K562 (cell line): ENCODE measurements around the gene CHRNB1. TPM values are rescaled to one million over a fixed set of nuclear protein-coding genes. Genes with fewer than 3 reads are reported as not detected.
A peak's percentile ranks its signal among the peaks of the same experiment; 100 is the strongest.

ENCODE experiments used
- ATAC-seq: fragments of 200-7000 bp; cut with Tn5 transposase; 3 replicates; pipeline ENCODE4 v1.9.1; 2020; ENCODE audit warnings: moderate library complexity
- BruUV-seq: library from RNA; stranded (reverse); fragments of 400-500 nt; replicated peaks from 2 replicates; lab custom pipeline; 2021; lab: Mats Ljungman, UMichigan
- CTCF ChIA-PET: fragments of 300-600 bp; formaldehyde crosslinking; extraction: SDS; loops from one replicate; lab custom pipeline; 2021; ENCODE audit warnings: low intra/inter-chr PET ratio; lab: Yijun Ruan, JAX
- POLR2A ChIA-PET: fragments of 300-600, 350-650 bp; sonication (Branson Sonifier 250); formaldehyde crosslinking; extraction: SDS; loops from one replicate; lab custom pipeline; 2021; ENCODE audit warnings: antibody characterized with exemption, inconsistent platforms; lab: Yijun Ruan, JAX
- DNase-seq, 4 experiments: peaks; one replicate each; pipeline versions ENCODE4 v3.0.0 to v3.0.0-alpha.2; 2011 to 2018; ENCODE audit warnings: low spot score in 3 of 4, mixed read lengths in 3 of 4; ENCODE audit errors: extremely low read depth in 1 of 4
- FAIRE-seq: peaks from 2 replicates; lab custom pipeline; 2011; peaks lifted over from hg19 to GRCh38; lab: Jason Lieb, UNC
- H2AFZ ChIP-seq: 2 replicates; pipeline ENCODE4 v1.6.0; 2011; ENCODE audit warnings: low read depth, low read length, control low read depth, inconsistent platforms
- H3K27ac ChIP-seq: fragments of 200-600 bp; 3 replicates; pipeline ENCODE4 v1.8.0; 2011; ENCODE audit warnings: low read depth, mild to moderate bottlenecking, control low read depth, inconsistent platforms, low read length, moderate library complexity, mixed read lengths; ENCODE audit errors: extremely low read depth
- H3K27me3 ChIP-seq, 2 experiments: fragments of 300-600 bp in 1 of 2; 2 replicates in 1 of 2; 3 replicates in 1 of 2; pipeline versions ENCODE4 v1.6.0 to v1.8.0; 2011; ENCODE audit warnings: inconsistent platforms in 2 of 2, low read length in 2 of 2, mild to moderate bottlenecking in 1 of 2, mixed read lengths in 1 of 2, moderate library complexity in 1 of 2; ENCODE audit not compliant: control insufficient read depth in 2 of 2, insufficient read depth in 2 of 2
- H3K36me3 ChIP-seq: fragments of 300-600 bp; 3 replicates; pipeline ENCODE4 v1.8.0; 2011; ENCODE audit warnings: mild to moderate bottlenecking, low read length, inconsistent platforms; ENCODE audit not compliant: control insufficient read depth, insufficient read depth
- H3K4me1 ChIP-seq, 2 experiments: fragments of 200-600 bp in 1 of 2; replicated peaks in 1 of 2; 2 replicates in 1 of 2; 3 replicates in 1 of 2; pipeline versions ENCODE4 v1.5.1 to v1.8.0; 2011; ENCODE audit warnings: inconsistent platforms in 2 of 2, low read length in 2 of 2, mild to moderate bottlenecking in 1 of 2, mixed read lengths in 1 of 2, moderate library complexity in 1 of 2; ENCODE audit not compliant: control insufficient read depth in 2 of 2, insufficient read depth in 2 of 2
- H3K4me2 ChIP-seq: 2 replicates; pipeline ENCODE4 v1.6.1; 2011; ENCODE audit warnings: low read length, control low read depth, inconsistent platforms, mixed read lengths; ENCODE audit not compliant: insufficient read depth
- H3K4me3 ChIP-seq: fragments of 200-600 bp; sonication (generic), shearing (Covaris generic); 2 replicates; pipeline ENCODE4 v1.5.1; 2016; ENCODE audit warnings: control low read depth, inconsistent platforms
- H3K79me2 ChIP-seq: fragments of 200-600 bp; 3 replicates; pipeline ENCODE4 v1.8.0; 2011; ENCODE audit warnings: low read length, inconsistent platforms; ENCODE audit not compliant: control insufficient read depth, insufficient read depth
- H3K9ac ChIP-seq, 2 experiments: 2 replicates each; pipeline versions ENCODE4 v1.6.0 to v1.6.1; 2011; ENCODE audit warnings: low read depth in 2 of 2, low read length in 2 of 2, control low read depth in 1 of 2, inconsistent platforms in 1 of 2, mild to moderate bottlenecking in 1 of 2, mixed read lengths in 1 of 2; ENCODE audit not compliant: insufficient read depth in 1 of 2
- H3K9me1 ChIP-seq: one replicate; pipeline ENCODE4 v1.6.0; 2011; ENCODE audit warnings: inconsistent platforms, mild to moderate bottlenecking, low read length, moderate library complexity; ENCODE audit not compliant: control insufficient read depth, insufficient read depth
- H3K9me3 ChIP-seq: replicated peaks from 2 replicates; pipeline ENCODE4 v1.5.1; 2011; ENCODE audit warnings: low read depth, low read length, inconsistent platforms; ENCODE audit not compliant: control insufficient read depth, insufficient read depth
- H4K20me1 ChIP-seq: replicated peaks from 2 replicates; pipeline ENCODE4 v1.6.1; 2011; ENCODE audit warnings: low read length, inconsistent platforms, mixed read lengths; ENCODE audit not compliant: control insufficient read depth, insufficient read depth
- E4F1 ChIP-seq: fragments of 250-450 bp; sonication (Bioruptor Pico); IDR thresholded peaks from 2 replicates; pipeline ENCODE4 v1.5.0; 2021; ENCODE audit warnings: mild to moderate bottlenecking, borderline replicate concordance
- HMGXB4 ChIP-seq: sonication (generic); formaldehyde crosslinking; IDR thresholded peaks from 2 replicates; pipeline ENCODE4 v1.8.1; 2023; ENCODE audit warnings: mild to moderate bottlenecking, missing genetic modification reagents
- RFX1 ChIP-seq: fragments of 450-650 bp; IDR thresholded peaks from 2 replicates; pipeline ENCODE4 v1.6.1; 2016; ENCODE audit warnings: mild to moderate bottlenecking, moderate library complexity
- SMARCA4 ChIP-seq: fragments of 450-650 bp; IDR thresholded peaks from 2 replicates; pipeline ENCODE4 v1.6.1; 2016
- TCF7L2 ChIP-seq: fragments of 150-350 bp; IDR thresholded peaks from 2 replicates; pipeline ENCODE4 v1.6.1; 2016; ENCODE audit warnings: low read depth, mild to moderate bottlenecking, low read length, moderate library complexity
- TFAP4 ChIP-seq: sonication (generic); formaldehyde crosslinking; IDR thresholded peaks from 2 replicates; pipeline ENCODE4 v1.8.0; 2022; ENCODE audit warnings: missing genetic modification reagents, mild to moderate bottlenecking, moderate library complexity, borderline replicate concordance
- ZBTB7A ChIP-seq: IDR thresholded peaks from 2 replicates; pipeline ENCODE4 v1.6.1; 2011; ENCODE audit warnings: low read depth, mild to moderate bottlenecking, low read length, moderate library complexity, borderline replicate concordance; ENCODE audit not compliant: control insufficient read depth
- ZNF282 ChIP-seq: sonication (generic); formaldehyde crosslinking; IDR thresholded peaks from 2 replicates; pipeline ENCODE4 v1.8.1; 2023; ENCODE audit warnings: missing genetic modification reagents
- WGBS: fragments of 100-300 bp; shearing (Covaris generic); methylation state at CpG from one replicate; pipeline ENCODE4 v1.1.6; 2016; ENCODE audit warnings: low coverage, mixed read lengths; ENCODE audit not compliant: insufficient coverage; ENCODE audit errors: missing lambda C conversion rate; 5-methylcytosine and 5-hydroxymethylcytosine counted together
- in situ Hi-C: fragments of 300-500 bp; cut with MboI; formaldehyde crosslinking; loops from 4 replicates; pipeline ENCODE4 v1.15.0; 2018; ENCODE audit warnings: inconsistent platforms, mixed read lengths
- intact Hi-C: fragments of 100-400 bp; cut with micrococcal nuclease; formaldehyde crosslinking; loops from 2 replicates; pipeline ENCODE4 v1.14.2; 2022
- polyA plus RNA-seq, 8 experiments: library from polyadenylated mRNA; depleted of rRNA in 4 of 8; stranded (reverse) in 5 of 8; unstranded in 3 of 8; fragments of >200 nt; fragmentation: Nextera tagmentation in 2 of 8; fragmentation: Illumina TruSeq in 1 of 8; extraction: Ambion mirVana in 2 of 8; extraction: Trizol in 1 of 8; gene quantifications; 2 replicates each; pipeline versions ENCODE4 v1.2.1 to v1.2.3, GENCODE V29; 2011 to 2014; ENCODE audit warnings: inconsistent platforms in 1 of 8, missing spikeins in 1 of 8
- total RNA-seq, 7 experiments: library from RNA; depleted of rRNA in 6 of 7; stranded (reverse); fragments of >200 nt in 6 of 7; fragmentation: Illumina TruSeq in 2 of 7; extraction: Trizol in 2 of 7; gene quantifications; 2 replicates each; pipeline versions ENCODE4 v1.2.1 to v1.2.3, GENCODE V29; 2011 to 2021; ENCODE audit warnings: low replicate concordance in 1 of 7

Gene CHRNB1
- total and polyA plus RNA-seq, 9 of the 15 experiments (the other 6 are each of a cell fraction or from before 2014, with no cell fraction given): 4.7 to 12.3 (median 6.8) TPM

GRCh38 chr17:7419819-7420610 lies 24.8 kb upstream of the CHRNB1 start, which contains the start of gene SPEM1:
Gene SPEM1, plus strand, starts transcription at chr17:7420324. Its CDS starts 61 bp downstream, at chr17:7420385.
- BruUV-seq: no TSS peak

More at GRCh38 chr17:7419819-7420610, 24.8 kb upstream of the CHRNB1 start, which contains the start of gene SPEM1:
- no peaks in the 10 kb centered on the region for H3K9me3 ChIP-seq
- no peaks in the 10 kb centered on the region for H4K20me1 ChIP-seq
- ATAC-seq (no peak), DNase-seq (no peak), FAIRE-seq (no peak)
- no peak within 1 kb of the TSS for H3K4me3 ChIP-seq
- no peaks in the 10 kb centered on the region for H3K9me1 ChIP-seq
- H3K4me2 ChIP-seq: no peak within 1 kb of the TSS
- intact Hi-C loops (no loop called here), in situ Hi-C loops (no loop called here)
- H3K27me3 ChIP-seq: no peaks in the 10 kb centered on the region
- 45% methylated on average over 12 of the region's 17 CpGs for WGBS
- no peak for TF ChIP-seq TCF7L2
- TF ChIP-seq ZNF282 (CRISPR knock-in tag): no peak
- no peak for TF ChIP-seq HMGXB4
- TF ChIP-seq TFAP4: no peak
- peak; percentile 52; the same call in 1 of the 2 replicates for TF ChIP-seq RFX1
- TF ChIP-seq E4F1 (CRISPR knock-in tag): no peak
- no peak for TF ChIP-seq ZBTB7A
- TF ChIP-seq SMARCA4: no peak
- ChIA-PET CTCF (no interaction called here), POLR2A (interaction anchor here (0.6 to 1.4 kb wide), 2 partner anchors 17 to 66 kb away, joined by 3 read pairs; no protein-coding TSS in a partner anchor)
- H3K27ac ChIP-seq: no peak within 1 kb of the TSS
- peak within 1 kb of the TSS in 1 of 2 experiments; percentile 52; a peak in 2 of 4 replicates for H3K9ac ChIP-seq
- no peak within 1 kb of the TSS for H2AFZ ChIP-seq
- H3K4me1 ChIP-seq: peaks cover 0 to 10% of the 10 kb centered on the region in 2 experiments; a peak in 2 of 5 replicates
- no peaks in the 10 kb centered on the region for H3K36me3 ChIP-seq
- H3K79me2 ChIP-seq: no peaks in the 10 kb centered on the region
